HFFc6 (cell line): ENCODE data around the gene COTL1. TPM values are rescaled to one million over a fixed set of nuclear protein-coding genes. Genes with fewer than 3 reads are reported as not detected.

Experiments used
- DNase-seq: peaks from one replicate; pipeline ENCODE4 v3.0.0-alpha.2; 2018
- H3K27ac Mint-ChIP-seq: 2 replicates; pipeline ENCODE4 v1.8.0; 2020; ENCODE audit warnings: mild to moderate bottlenecking, mixed read lengths
- H3K27me3 Mint-ChIP-seq: 2 replicates; pipeline ENCODE4 v1.8.0; 2021; ENCODE audit warnings: mild to moderate bottlenecking, moderate library complexity, mixed read lengths; ENCODE audit not compliant: insufficient read depth
- H3K36me3 Mint-ChIP-seq: 2 replicates; pipeline ENCODE4 v1.8.0; 2021; ENCODE audit warnings: low read depth, mixed read lengths
- H3K4me1 Mint-ChIP-seq: 2 replicates; pipeline ENCODE4 v1.8.0; 2020; ENCODE audit warnings: low read depth, mixed read lengths
- H3K4me3 Mint-ChIP-seq: 2 replicates; pipeline ENCODE4 v1.8.0; 2020; ENCODE audit warnings: mild to moderate bottlenecking, moderate library complexity, mixed read lengths
- H3K9me3 Mint-ChIP-seq: 2 replicates; pipeline ENCODE4 v1.8.0; 2020; ENCODE audit warnings: mild to moderate bottlenecking, mixed read lengths
- total RNA-seq, 6 experiments: library from RNA; stranded (reverse); fragmentation: NEBNext Ultra II Directional; extraction: Animal tissue kit (Norgen Biotek cat#: 25700); gene quantifications; 2 replicates in 1 of 6; 3 replicates in 5 of 6; pipeline ENCODE4 v1.2.3, GENCODE V29; 2021
- TF ChIP-seq, protein P1 (sequence below): fragments of 200-600 bp; sonication (generic); IDR thresholded peaks from 2 replicates; pipeline ENCODE4 v1.5.0; 2021; ENCODE audit warnings: antibody characterized with exemption, mild to moderate bottlenecking

The COTL1 gene
- total RNA-seq, 6 experiments from 2014 or later, result 580 to 681 (median 632) TPM

DNA sequence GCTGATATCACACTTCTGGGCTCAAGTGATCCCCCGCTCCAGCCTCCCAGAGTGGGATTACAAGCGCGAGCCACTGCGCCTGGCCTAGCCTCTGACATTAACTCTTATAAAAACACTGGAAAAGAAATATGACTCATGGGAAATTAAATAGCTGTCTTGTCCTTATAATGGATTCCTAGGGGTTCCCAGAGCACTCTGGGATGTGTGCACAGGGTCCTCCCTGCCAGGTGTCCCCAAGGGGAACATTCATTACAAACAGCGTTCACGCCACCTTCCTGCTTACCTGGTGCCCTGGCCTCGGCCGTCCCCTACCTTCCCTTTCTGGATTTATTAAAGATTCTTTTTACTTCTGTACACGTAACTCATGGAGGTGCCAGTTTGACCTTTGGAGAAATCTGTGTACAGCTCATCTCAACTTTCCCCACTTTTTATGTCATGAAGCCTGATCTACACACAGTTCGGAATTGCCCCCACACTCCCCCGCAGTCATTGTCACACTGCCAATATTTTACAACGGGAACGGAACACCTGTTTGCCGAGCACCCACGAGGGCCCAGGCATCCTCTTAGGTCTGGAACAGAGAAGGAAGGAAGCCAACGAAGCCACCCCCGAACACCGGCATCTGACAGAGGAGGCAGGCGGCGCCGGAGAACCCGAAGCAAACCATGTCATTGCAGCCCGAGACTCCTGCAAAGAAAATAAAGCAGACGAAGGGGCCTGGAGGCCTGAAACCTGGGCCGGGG is 73.7 kb downstream of the COTL1 start:
- no peak for DNase-seq
- TF ChIP-seq, protein P1, sequence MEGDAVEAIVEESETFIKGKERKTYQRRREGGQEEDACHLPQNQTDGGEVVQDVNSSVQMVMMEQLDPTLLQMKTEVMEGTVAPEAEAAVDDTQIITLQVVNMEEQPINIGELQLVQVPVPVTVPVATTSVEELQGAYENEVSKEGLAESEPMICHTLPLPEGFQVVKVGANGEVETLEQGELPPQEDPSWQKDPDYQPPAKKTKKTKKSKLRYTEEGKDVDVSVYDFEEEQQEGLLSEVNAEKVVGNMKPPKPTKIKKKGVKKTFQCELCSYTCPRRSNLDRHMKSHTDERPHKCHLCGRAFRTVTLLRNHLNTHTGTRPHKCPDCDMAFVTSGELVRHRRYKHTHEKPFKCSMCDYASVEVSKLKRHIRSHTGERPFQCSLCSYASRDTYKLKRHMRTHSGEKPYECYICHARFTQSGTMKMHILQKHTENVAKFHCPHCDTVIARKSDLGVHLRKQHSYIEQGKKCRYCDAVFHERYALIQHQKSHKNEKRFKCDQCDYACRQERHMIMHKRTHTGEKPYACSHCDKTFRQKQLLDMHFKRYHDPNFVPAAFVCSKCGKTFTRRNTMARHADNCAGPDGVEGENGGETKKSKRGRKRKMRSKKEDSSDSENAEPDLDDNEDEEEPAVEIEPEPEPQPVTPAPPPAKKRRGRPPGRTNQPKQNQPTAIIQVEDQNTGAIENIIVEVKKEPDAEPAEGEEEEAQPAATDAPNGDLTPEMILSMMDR, result no peak
- H3K9me3 Mint-ChIP-seq, result no peaks in the 10 kb centered on the region
- peaks cover 2% of the 10 kb centered on the region; the same call in 1 of the 2 replicates for H3K27me3 Mint-ChIP-seq
- peaks cover 24% of the 10 kb centered on the region for H3K4me1 Mint-ChIP-seq
- H3K27ac Mint-ChIP-seq, result no peak overlapping the region
- no peaks in the 10 kb centered on the region for H3K36me3 Mint-ChIP-seq
- H3K4me3 Mint-ChIP-seq, result no peak overlapping the region

DNA sequence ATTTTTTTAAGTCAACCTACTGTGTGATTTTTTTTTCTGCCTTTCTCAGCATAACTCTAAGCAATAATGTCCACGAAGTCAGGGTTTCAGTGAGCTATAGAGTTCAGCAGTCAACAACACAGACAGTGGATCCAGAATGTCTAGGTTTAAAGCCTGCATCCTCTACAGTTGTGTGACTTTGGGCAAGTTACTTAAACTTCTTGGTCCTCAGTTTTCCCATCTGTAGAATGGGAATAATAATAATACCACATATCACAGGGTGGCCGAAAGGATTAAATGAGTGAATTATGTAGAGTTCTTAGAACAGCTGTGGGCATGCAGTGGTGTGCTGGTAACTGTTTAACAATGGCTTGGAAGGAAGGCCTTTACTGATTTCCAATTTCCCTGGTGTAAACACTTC is 74.6 kb downstream of the COTL1 start:
- H3K9me3 Mint-ChIP-seq, result no peaks in the 10 kb centered on the region
- H3K4me3 Mint-ChIP-seq, result no peak overlapping the region
- H3K27ac Mint-ChIP-seq, result no peak overlapping the region
- TF ChIP-seq, protein P1, result no peak
- no peaks in the 10 kb centered on the region for H3K36me3 Mint-ChIP-seq
- DNase-seq, result no peak
- H3K4me1 Mint-ChIP-seq, result peaks cover 22% of the 10 kb centered on the region
- H3K27me3 Mint-ChIP-seq, result peaks cover 2% of the 10 kb centered on the region; the same call in 1 of the 2 replicates

DNA sequence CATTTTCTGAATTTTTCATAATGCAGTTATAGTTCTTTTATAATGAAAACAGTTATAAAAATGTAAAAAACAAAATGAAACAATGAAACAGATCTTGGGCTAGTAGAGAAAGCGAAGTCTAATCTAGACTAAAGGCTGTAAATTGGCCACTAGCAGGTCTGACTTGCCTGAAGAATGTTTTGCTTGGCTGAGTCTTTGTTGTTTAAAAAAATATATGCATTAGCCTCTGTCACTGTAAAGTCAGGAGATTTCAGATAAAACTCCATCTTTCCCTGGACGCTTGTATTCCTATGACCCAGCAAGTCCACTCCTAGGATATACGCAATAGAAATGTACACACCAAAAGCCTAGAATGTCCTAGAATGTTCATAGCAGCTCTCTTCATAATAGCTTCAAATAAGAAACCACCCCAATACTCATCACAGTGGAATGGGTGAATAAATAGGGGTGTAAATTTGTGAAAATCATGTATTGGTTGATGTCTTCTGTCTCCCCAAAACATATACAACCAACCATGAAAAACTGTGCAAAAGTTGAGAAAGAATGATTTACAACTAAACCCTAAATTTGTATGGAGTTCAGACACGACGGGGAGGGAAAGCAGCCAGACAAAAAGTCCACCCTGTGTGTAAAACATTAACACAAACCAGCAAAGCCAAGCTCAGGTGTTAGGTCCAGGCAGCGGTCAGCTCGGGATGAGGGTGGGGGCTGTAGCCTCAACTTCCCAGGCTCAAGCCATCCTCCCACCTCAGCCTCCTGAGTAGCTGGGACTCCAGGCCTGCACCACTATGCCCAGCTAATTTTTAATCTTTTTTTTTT is 75.7 kb downstream of the COTL1 start:
- H3K27ac Mint-ChIP-seq, result no peak overlapping the region
- H3K9me3 Mint-ChIP-seq, result no peaks in the 10 kb centered on the region
- H3K36me3 Mint-ChIP-seq, result no peaks in the 10 kb centered on the region
- H3K4me3 Mint-ChIP-seq, result no peak overlapping the region
- H3K4me1 Mint-ChIP-seq, result peaks cover 22% of the 10 kb centered on the region
- DNase-seq, result peak; percentile 3
- TF ChIP-seq, protein P1, result no peak
- H3K27me3 Mint-ChIP-seq, result peaks cover under 1% of the 10 kb centered on the region; the same call in 1 of the 2 replicates

DNA sequence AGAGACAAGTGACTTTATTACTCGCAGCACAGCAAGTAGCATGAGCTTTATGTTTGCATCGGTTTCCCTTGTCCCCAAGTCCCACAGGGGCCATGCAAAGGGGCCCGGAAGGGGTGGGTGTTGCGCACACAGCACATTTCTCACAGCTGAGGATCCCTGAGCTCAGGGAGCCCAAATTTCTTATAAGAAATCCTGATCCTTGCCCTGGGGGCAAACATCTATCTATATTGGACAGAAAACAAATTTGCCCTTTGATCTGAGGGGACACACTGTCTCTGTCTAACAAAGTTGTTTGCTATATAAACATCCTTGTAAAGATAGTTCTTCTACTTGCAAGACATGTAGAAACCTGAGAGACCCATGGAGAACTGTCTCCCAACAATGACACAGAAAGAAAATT is 77.7 kb downstream of the COTL1 start:
- no peaks in the 10 kb centered on the region for H3K36me3 Mint-ChIP-seq
- no peaks in the 10 kb centered on the region for H3K9me3 Mint-ChIP-seq
- DNase-seq, result no peak
- H3K27ac Mint-ChIP-seq, result no peak overlapping the region
- no peaks in the 10 kb centered on the region; the same call in none of the 2 replicates for H3K27me3 Mint-ChIP-seq
- H3K4me1 Mint-ChIP-seq, result peaks cover 22% of the 10 kb centered on the region
- H3K4me3 Mint-ChIP-seq, result no peak overlapping the region
- TF ChIP-seq, protein P1, result no peak

DNA sequence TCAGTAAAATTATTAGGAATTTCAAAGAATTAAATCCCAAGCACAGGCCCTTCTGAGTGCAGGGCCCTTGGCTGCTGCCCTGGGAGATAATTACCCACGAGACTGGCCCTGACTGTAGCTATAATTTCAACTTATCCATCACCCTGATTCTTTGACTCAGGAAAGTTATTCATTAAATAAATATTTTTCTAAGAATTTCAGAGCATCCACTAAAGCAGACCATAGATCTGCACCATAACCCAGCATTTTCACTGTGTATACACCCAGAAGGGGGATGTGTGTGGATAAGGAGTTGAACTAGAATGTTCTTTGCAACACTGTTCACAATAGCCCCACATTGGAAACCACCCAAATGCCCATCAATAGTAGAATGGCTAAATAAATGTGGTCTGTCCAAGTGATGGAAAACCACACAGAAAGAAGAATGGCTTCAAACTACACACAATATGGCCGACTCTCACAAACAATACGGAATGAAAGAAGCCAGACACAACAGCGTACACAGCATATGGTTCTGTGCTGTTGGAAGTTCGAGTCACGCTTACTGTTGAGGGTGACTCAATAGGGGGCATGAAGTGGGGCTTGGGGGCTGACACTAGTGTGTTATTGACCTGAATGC is 79.5 kb downstream of the COTL1 start:
- Mint-ChIP-seq H3K27me3 (no peaks in the 10 kb centered on the region; the same call in 1 of the 2 replicates), H3K36me3 (no peaks in the 10 kb centered on the region), H3K4me1 (peaks cover 12% of the 10 kb centered on the region), H3K9me3 (no peaks in the 10 kb centered on the region), H3K27ac (no peak overlapping the region), H3K4me3 (no peak overlapping the region)
- TF ChIP-seq, protein P1, result no peak
- no peak for DNase-seq
